ENCODE data around the gene RMND5A.

Gene RMND5A

DNA sequence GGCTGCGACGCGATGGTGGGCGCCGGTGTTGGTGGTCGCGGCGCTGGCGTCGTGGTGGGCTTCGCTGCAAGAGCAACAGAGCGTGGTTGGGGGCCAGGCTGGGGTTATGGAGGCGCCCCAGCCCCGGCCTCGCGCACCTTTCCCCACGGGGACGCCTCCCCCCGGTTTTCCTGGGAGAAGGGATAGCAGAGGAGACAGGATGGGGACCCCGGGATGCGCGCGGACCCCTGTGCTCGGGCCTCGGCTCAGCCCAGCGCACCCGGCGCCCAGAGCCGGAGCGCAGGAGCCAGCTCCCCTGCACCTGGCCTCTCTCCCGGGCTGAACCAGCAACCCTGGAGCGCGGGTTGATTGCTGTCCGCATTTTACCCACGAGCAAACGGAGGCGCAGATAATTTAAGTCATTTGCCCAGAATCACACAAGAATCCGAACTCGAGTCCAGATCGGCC is 69.6 kb downstream of the RMND5A start:
- DNase-seq, result no peak
- intact Hi-C loops (cut with DNase I), result no loop called here

GRCh38 chr2:86790134-86790675 is 70.1 kb downstream of the RMND5A start:
- no peak for DNase-seq
- intact Hi-C loops (cut with DNase I), result no loop called here

DNA sequence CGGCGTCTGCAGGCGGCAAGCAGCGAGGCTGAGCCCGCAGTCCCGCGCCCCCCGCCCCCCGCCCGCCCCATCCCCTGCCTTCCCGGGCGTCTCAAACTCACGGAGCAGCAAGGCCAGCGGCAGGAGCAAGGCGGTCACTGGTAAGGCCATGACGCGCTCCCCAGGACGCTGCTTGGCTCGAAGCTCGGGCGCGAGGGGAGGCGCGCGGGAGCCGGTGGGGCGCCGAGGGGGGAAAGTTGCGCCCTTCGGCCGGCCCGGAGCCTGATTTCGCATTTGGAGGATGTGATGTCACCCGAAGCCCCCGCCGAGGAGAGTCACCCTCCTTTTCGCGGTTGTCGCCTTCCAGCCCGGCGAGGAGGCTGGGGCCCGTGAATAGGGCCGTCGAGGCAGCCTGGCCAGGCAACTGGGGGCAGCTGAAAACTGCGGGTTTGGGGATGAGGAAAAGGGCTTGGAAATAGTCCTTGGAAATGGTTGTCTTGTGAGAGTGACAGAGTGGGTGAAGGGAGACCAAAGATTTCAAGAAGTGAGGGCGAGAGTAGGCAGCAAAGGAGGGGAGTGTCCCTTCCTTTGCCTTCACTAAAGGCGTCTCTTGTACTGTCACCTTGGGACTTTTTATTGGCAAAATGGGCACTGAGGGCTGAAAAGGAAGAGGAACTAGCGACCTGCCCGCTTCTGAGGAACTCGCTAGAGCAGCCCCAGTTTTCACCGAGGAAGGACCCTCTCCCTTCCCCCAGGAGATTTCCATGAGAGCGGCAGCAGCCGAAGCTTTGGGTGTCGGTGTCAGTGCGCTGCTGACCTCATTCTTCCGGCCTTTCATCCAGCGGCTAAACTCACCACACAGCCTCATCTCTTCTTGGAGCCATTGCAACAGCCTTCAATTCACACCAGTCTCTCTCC is 70.8 kb downstream of the RMND5A start, which contains the start of gene CD8A:
Gene CD8A, minus strand, starts transcription at position 238 of the 897 bp plus-strand sequence. Its CDS starts 88 bp downstream, at position 150.
- intact Hi-C loops (cut with DNase I), result no loop called here
- DNase-seq, result no peak

DNA sequence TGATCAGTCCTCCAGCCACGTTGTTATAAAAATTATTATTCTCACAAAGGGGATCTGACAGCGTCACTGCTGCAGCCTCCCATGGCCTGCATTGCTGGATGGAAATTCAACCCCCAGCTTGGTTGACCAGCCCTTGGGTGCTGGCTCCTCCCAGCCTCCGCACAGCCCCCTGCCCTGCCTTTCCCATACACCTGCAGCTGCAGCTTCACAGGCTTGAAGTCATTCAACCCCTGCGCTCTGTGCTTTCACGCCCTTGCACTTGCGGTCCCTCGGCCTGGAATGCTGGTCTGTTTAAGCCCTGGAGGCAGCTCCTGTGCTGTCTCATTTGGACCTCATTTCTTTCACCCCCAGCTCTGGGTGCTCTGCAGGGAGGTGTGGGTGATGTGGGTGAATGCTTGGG is 71.5 kb downstream of the RMND5A start:
- peak in 1 of 10 donors; percentile 69 for DNase-seq
- intact Hi-C loops (cut with DNase I), result no loop called here

DNA sequence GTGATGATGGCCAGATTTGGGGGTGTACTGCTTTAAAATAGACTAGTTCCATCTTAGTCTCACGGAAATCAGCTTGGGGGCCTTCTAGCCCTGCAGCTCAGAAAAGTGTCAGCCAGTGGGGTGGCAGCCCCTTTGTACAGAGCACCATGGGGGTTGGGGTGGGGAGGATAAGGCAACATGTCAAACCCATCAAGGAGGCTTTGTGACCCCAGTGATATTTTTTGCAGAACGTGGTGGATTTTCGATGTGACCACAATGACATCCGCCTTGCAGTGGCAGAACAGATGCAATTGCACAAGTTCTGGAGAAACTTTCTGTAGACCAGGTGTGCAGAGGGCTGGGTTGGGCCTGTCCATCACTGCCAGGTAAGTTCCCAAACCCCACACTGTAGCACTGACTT is 73.7 kb downstream of the RMND5A start:
- intact Hi-C loops (cut with DNase I), result no loop called here
- DNase-seq, result no peak

DNA sequence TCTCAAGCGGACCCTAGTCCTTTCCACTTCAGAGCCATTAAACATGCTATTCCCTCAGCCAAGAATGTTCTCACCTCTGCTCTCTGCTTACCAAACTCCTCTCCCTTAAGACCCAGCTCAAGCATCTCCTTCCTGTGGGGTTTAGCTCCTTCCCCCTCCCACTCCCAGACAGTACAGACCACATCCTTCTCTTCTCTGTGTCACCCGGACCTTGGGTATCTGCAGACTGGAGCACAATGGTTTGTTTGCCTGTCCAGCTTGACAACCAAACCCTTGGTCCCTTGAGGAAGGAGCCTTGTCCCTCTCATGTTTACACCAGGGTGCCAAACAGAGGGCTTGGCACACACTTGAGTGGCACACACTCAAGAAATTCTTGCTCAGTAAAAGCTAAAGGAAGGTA is 74.8 kb downstream of the RMND5A start:
- intact Hi-C loops (cut with DNase I), result no loop called here
- DNase-seq, result no peak

- DNase-seq, result no peak
- intact Hi-C loops (cut with DNase I), result no loop called here
Measured at GRCh38 chr2:86800856-86801567, 80.9 kb downstream of the RMND5A start.

DNA sequence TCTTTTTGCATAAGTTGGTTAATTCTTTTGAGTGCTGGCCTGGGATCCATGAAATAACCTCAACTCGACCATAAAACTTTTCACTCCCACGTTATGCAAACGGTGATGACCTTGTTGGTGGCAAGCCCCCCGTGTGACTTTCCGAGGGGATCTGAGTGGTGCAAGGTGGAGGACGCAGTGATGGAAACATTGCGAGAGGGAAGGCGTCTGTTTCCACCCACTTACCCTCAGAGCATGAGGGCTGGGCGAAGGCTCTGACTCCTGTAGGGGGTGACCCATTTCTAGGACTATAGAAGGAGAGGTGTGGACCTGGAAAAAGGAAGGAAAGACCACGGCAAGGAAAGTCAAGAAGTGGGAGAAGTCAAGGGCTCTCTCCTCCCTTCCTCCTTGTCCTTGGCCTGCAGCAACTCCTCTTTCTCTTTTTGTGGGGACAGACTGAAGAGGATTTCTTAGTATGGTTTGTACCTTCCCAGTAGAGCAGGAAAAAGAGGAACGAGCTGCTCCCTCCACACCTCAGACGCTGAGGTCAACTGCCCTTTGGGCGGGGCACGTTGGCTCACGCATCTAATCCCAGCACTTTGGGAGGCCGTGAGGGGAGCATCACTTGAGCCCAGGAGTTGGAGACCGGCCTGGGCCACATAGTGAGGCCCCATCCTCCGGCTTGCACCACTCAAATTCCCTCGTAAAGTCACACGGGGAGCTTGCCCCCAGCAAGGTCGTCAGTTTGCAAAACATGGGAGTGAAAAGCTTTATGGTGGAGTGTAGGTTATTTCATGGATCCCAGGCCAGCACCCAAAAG is 86.2 kb downstream of the RMND5A start:
- no peak for DNase-seq
- intact Hi-C loops (cut with DNase I), result no loop called here

DNA sequence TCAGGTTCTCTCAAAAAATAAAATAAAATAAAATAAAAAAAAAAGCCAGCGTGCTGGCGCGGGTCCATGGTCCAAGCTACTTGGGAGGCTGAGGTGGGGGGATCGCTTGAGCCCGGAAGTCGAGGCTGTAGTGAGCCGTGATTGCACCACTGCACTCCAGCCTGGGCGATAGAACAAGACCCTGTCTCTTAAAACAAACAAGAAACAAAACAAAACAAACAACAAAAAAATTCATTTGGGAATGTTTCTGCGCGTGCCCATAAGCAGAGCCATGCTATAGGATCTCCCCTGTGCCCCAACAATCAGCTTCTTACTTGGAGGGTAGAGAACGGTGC is 87.0 kb downstream of the RMND5A start:
- intact Hi-C loops (cut with DNase I), result no loop called here
- DNase-seq, result no peak

DNA sequence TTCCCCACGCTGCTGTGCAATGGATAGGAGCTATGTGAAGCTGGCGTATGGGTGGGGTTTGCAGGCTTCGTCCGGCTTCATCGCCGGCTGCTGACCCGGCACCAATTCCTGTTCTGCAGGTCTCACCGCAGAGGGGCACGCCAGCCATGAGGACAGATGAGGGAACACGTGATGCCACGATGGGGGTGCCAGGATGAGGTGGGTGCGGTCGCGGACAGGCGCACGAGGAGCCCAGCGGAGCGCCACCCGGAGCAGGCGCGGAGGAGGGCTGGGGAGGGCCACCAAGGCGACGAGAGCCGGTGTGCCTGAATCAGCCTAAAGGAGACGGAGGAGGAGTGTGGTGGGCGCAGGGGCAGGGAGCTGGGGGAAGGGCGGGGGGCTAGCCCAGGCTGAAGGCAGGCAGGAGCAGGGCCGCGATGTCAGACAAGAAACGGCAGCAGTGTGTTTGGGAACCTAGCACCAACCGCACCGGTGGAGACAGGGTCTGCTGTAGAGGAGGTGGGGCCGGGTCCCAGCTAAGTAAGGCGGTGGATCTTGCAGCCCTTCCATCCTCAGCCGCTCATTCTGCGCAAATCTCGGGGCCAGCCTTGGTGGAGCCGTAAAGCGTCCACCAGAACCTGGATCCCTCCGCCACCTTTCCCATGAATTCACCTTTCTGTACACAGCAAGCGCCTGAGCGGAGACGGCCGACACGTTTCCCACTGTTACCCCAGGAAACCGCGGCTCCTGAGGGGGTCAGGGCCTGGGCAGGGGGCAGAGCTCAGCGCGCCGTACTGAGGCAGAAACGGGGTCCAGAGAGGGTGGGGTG is 87.6 kb downstream of the RMND5A start:
- intact Hi-C loops (cut with DNase I), result no loop called here
- peak; percentile 32 to 97 (median 82) for DNase-seq

DNA sequence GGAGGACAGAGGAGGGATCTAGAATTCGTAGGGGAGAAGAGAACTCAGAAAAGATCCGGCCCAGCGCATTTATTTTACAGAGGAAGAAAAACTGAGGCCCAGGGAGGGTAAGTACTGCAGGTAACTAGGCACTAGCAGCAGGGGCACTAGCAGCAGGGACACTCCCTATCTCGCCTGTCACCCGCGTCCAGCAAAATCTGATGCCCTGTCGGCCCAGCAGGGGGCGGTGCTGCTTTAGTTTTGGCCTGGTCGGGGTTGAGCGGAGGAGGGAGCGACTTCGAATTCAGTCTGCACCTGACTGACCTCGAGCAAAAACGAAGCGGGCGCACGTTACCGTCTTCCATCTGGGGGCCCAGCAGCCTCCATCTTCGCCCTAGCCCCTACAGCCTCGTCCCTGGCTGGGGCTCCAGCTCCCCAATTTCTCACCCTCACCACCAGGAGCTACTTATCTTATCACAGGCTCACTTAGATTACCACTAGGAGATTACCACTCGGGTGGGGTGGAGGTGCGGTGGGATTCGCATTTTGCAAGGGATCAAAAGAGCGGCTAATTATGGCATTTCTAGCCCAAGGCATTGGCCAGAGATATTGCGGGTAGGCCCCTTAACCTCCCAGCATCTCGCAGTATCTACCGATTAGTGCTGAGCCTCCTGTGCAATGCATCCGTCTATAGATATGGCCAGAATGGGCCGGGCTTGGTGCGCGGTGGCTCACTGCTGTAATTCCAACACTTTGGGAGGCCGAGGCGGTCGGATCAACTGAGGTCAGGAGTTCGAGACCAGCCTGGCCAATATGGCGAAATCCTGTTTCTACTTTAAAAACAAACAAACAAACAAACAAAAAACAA is 88.4 kb downstream of the RMND5A start:
- DNase-seq, result peak; percentile 80 to 98 (median 89)
- intact Hi-C loops (cut with DNase I), result no loop called here

DNA sequence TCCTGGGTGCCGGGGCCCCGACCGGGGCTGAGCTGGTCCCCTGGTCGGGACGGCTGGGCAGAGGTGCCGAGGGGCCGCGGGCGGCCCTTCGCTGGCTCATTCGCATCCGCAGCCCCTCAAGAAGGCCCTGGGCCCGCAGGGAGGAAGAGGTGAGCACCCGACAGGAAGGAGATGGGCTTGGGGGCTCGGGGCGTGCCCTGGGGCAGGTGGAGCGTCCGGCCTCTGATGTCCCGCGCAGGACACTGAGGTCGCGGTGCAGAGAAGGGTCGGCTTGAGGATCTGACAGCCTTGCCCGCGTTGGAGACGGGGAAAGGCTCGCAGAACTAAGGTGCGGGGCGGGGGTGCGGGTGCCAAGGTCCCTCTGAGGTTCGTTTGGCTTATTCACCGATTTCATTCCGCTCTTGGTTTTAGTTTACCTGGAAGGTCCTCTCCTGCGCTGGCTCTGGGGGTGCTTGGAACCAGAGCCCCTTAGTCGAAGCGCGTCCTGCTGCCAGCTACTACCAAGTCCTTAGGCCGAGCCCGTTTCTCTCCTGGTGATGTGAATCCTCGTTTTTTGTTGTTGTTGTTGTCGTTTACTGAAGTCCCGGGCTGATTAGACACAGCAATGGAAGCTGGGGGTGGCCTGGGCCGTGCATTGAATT is 89.5 kb downstream of the RMND5A start:
- DNase-seq, result no peak
- intact Hi-C loops (cut with DNase I), result no loop called here

GRCh38 chr2:86815611-86816010 is 95.5 kb downstream of the RMND5A start:
- DNase-seq, result no peak

GRCh38 chr2:86818114-86818801 is 98.2 kb downstream of the RMND5A start:
- no peak for DNase-seq

More at GRCh38 chr2:86815611-86816010, 95.5 kb downstream of the RMND5A start:
- intact Hi-C loops (cut with DNase I), result no loop called here

DNA sequence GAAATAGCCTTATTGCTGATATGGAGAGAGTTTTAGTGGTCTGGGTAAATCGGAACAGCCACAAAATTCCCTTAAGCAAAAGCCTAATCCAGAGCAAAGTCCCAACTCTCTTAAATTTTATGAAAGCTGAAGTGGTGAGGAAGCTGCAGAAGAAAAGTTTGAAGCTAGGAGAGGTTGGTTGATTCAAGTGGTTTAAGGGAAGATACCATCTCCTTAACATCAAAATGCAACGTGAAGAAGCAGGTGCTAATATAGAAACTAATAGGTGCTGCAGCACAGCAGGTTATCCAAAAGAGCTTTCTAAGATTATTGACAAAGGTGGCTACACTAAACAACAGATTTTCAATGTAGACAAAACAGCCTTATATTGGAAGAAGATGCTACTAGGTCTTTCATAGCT is 98.9 kb downstream of the RMND5A start:
- intact Hi-C loops (cut with DNase I), result no loop called here
- no peak for DNase-seq

More at GRCh38 chr2:86818114-86818801, 98.2 kb downstream of the RMND5A start:
- intact Hi-C loops (cut with DNase I), result no loop called here

- DNase-seq, result no peak
- intact Hi-C loops (cut with DNase I), result no loop called here
Measured at GRCh38 chr2:86821306-86821705, 101.2 kb downstream of the RMND5A start.

- no peak for DNase-seq
- intact Hi-C loops (cut with DNase I), result no loop called here
Measured at GRCh38 chr2:86821842-86822241, 101.8 kb downstream of the RMND5A start.

All from posterior cingulate gyrus (tissue), 11 donors.